Tibial nerve (tissue), 4 donors: Measurements from ENCODE around the gene DLGAP1.

ENCODE experiments used
- EP300 ChIP-seq, 2 donors: sonication (generic); formaldehyde crosslinking; IDR thresholded peaks; one replicate each; pipeline ENCODE4 v1.6.1; 2017; ENCODE audit warnings: antibody characterized with exemption in 2 of 2, mild to moderate bottlenecking in 1 of 2
- POLR2A ChIP-seq, 2 donors: fragments of 450-650 bp; IDR thresholded peaks; one replicate each; pipeline ENCODE4 v1.6.1; 2017; ENCODE audit warnings: antibody characterized with exemption in 2 of 2, mild to moderate bottlenecking in 2 of 2, moderate library complexity in 2 of 2
- TF ChIP-seq, protein P1 (sequence below), 5 experiments: fragments of 200-600 bp in 3 of 5; fragments of 450-650 bp in 2 of 5; sonication (generic) in 3 of 5; IDR thresholded peaks; one replicate each; pipeline ENCODE4 v1.5.1; 2016 to 2019; ENCODE audit warnings: antibody characterized with exemption in 5 of 5, mild to moderate bottlenecking in 3 of 5, moderate library complexity in 2 of 5

GRCh38 chr18:3861495-3861894 lies 593.6 kb downstream of the DLGAP1 start:
- TF ChIP-seq, protein P1, sequence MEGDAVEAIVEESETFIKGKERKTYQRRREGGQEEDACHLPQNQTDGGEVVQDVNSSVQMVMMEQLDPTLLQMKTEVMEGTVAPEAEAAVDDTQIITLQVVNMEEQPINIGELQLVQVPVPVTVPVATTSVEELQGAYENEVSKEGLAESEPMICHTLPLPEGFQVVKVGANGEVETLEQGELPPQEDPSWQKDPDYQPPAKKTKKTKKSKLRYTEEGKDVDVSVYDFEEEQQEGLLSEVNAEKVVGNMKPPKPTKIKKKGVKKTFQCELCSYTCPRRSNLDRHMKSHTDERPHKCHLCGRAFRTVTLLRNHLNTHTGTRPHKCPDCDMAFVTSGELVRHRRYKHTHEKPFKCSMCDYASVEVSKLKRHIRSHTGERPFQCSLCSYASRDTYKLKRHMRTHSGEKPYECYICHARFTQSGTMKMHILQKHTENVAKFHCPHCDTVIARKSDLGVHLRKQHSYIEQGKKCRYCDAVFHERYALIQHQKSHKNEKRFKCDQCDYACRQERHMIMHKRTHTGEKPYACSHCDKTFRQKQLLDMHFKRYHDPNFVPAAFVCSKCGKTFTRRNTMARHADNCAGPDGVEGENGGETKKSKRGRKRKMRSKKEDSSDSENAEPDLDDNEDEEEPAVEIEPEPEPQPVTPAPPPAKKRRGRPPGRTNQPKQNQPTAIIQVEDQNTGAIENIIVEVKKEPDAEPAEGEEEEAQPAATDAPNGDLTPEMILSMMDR (IDR thresholded peaks at IDR 0.05) = no peak
- TF ChIP-seq POLR2A (IDR thresholded peaks at IDR 0.05) (no peak), EP300 (IDR thresholded peaks at IDR 0.05) (no peak)
